Measurements from ENCODE around the gene LRMDA. TPM values are rescaled to one million over a fixed set of nuclear protein-coding genes. Genes with fewer than 3 reads are reported as not detected.

Gene LRMDA
- total RNA-seq, 1 experiment from 2014 or later = not detected

DNA sequence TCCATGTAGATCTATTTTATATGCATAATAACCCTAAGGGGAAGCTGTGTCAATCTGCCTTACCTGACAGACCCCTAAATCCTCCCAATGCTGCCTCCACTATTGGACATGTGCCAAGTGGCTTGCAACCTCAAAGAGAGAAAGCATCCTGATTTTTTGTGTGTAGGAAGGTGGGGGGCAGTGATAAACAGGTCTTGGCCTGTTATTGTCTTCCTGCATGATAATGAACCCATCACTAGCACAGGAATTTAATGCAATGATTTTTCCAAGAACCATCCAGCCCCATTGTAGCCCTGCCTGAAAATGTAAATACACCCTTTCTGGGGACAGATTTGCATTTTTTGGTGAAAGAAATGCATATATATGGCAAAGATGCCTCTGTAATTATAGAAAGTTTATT, 850.2 kb downstream of the LRMDA start:
- Histone ChIP-seq H3K27me3 (ENCODE audit: control insufficient read depth, insufficient read depth, low read length) (no peaks in the 10 kb centered on the region), H3K4me3 (ENCODE audit: insufficient read depth, low read depth, low read length) (no peak overlapping the region), H3K36me3 (replicated peaks; ENCODE audit: control insufficient read depth, insufficient read depth, low read length) (no peaks in the 10 kb centered on the region)
- no peak for DNase-seq

- H3K4me3 ChIP-seq (ENCODE audit: insufficient read depth, low read depth, low read length) = no peak overlapping the region
- DNase-seq = no peak
- no peaks in the 10 kb centered on the region for H3K36me3 ChIP-seq (replicated peaks; ENCODE audit: control insufficient read depth, insufficient read depth, low read length)
- no peaks in the 10 kb centered on the region for H3K27me3 ChIP-seq (ENCODE audit: control insufficient read depth, insufficient read depth, low read length)
These were observed 850.9 kb downstream of the LRMDA start for GRCh38 chr10:76282061-76283025.

DNA sequence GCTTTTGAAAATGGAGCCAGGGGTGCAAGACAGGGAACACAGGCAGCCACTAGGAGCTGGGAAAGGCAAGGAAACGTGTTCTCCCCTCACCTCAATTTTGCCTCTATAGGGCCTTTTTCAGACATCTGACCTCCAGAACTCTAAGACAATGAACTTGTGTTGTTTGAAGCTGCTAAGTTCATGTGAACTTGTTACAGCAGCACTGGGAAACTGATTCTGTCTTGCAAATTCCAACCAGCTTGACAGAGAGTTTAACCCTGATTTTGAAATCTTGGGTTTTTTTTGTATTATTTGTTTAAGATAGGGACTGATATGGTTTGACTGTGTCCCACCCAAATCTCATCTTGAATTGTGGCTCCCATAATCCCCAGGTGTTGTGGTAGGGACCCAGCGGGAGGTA, 852.9 kb downstream of the LRMDA start:
- no peaks in the 10 kb centered on the region for H3K27me3 ChIP-seq (ENCODE audit: control insufficient read depth, insufficient read depth, low read length)
- no peaks in the 10 kb centered on the region for H3K36me3 ChIP-seq (replicated peaks; ENCODE audit: control insufficient read depth, insufficient read depth, low read length)
- no peak overlapping the region for H3K4me3 ChIP-seq (ENCODE audit: insufficient read depth, low read depth, low read length)
- no peak for DNase-seq

- DNase-seq = no peak
- Histone ChIP-seq H3K27me3 (ENCODE audit: control insufficient read depth, insufficient read depth, low read length) (no peaks in the 10 kb centered on the region), H3K4me3 (ENCODE audit: insufficient read depth, low read depth, low read length) (no peak overlapping the region), H3K36me3 (replicated peaks; ENCODE audit: control insufficient read depth, insufficient read depth, low read length) (no peaks in the 10 kb centered on the region)
These were observed 853.6 kb downstream of the LRMDA start for GRCh38 chr10:76285012-76285411.

GRCh38 chr10:76285515-76285914, 854.1 kb downstream of the LRMDA start:
- no peaks in the 10 kb centered on the region for H3K27me3 ChIP-seq (ENCODE audit: control insufficient read depth, insufficient read depth, low read length)
- no peak for DNase-seq
- no peak overlapping the region for H3K4me3 ChIP-seq (ENCODE audit: insufficient read depth, low read depth, low read length)
- no peaks in the 10 kb centered on the region for H3K36me3 ChIP-seq (replicated peaks; ENCODE audit: control insufficient read depth, insufficient read depth, low read length)

GRCh38 chr10:76286536-76286935, 855.1 kb downstream of the LRMDA start:
- Histone ChIP-seq H3K4me3 (ENCODE audit: insufficient read depth, low read depth, low read length) (no peak overlapping the region), H3K36me3 (replicated peaks; ENCODE audit: control insufficient read depth, insufficient read depth, low read length) (no peaks in the 10 kb centered on the region), H3K27me3 (ENCODE audit: control insufficient read depth, insufficient read depth, low read length) (no peaks in the 10 kb centered on the region)
- DNase-seq = no peak

- no peak for DNase-seq
- Histone ChIP-seq H3K36me3 (replicated peaks; ENCODE audit: control insufficient read depth, insufficient read depth, low read length) (no peaks in the 10 kb centered on the region), H3K27me3 (ENCODE audit: control insufficient read depth, insufficient read depth, low read length) (no peaks in the 10 kb centered on the region), H3K4me3 (ENCODE audit: insufficient read depth, low read depth, low read length) (no peak overlapping the region)
These were observed 856.4 kb downstream of the LRMDA start for GRCh38 chr10:76287856-76288255.

- DNase-seq = no peak
- Histone ChIP-seq H3K4me3 (ENCODE audit: insufficient read depth, low read depth, low read length) (no peak overlapping the region), H3K27me3 (ENCODE audit: control insufficient read depth, insufficient read depth, low read length) (no peaks in the 10 kb centered on the region), H3K36me3 (replicated peaks; ENCODE audit: control insufficient read depth, insufficient read depth, low read length) (no peaks in the 10 kb centered on the region)
These were observed 859.8 kb downstream of the LRMDA start for GRCh38 chr10:76291175-76291574.

DNA sequence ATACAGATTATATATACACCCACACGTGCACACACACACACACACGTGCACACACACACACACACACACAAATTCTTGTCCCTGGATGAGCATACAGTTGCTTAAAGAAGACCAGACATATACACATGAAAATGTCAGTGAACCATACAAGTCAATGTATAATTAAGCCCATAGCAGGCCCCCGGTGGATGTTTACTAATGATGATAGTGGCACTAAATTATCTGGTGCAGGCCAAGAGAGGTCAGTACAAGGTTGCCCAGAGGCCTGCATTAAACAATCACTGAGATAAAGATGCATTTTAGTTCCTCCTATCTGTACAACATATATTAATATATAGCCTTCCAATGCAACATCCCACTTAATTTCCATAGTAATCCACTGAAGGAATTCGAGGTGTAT, 860.5 kb downstream of the LRMDA start:
- Histone ChIP-seq H3K27me3 (ENCODE audit: control insufficient read depth, insufficient read depth, low read length) (no peaks in the 10 kb centered on the region), H3K4me3 (ENCODE audit: insufficient read depth, low read depth, low read length) (no peak overlapping the region), H3K36me3 (replicated peaks; ENCODE audit: control insufficient read depth, insufficient read depth, low read length) (no peaks in the 10 kb centered on the region)
- no peak for DNase-seq

DNA sequence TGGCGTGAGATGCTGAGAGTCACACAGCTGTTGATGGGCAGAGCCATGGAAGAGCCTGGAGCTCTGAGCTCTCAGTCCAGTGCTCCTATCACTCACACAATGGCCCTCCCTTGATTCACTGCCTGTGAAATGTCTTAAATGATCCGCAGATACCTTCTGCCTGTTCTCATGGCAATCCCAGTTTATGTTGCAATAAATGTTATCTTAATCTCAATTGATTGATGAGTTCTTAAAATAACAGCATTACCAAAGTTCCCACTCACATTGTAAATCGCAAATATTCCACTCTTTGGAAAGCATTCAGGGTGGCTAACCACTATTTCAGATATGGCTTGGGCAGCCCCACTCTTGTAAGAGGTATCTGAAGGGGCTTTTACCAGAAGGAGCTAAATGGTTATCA, 865.5 kb downstream of the LRMDA start:
- no peak for DNase-seq

GRCh38 chr10:76297358-76297757, 865.9 kb downstream of the LRMDA start:
- Histone ChIP-seq H3K36me3 (replicated peaks; ENCODE audit: control insufficient read depth, insufficient read depth, low read length) (no peaks in the 10 kb centered on the region), H3K4me3 (ENCODE audit: insufficient read depth, low read depth, low read length) (no peak overlapping the region), H3K27me3 (ENCODE audit: control insufficient read depth, insufficient read depth, low read length) (no peaks in the 10 kb centered on the region)
- no peak for DNase-seq

More for the DNA sequence above, 865.5 kb downstream of the LRMDA start:
- Histone ChIP-seq H3K4me3 (ENCODE audit: insufficient read depth, low read depth, low read length) (no peak overlapping the region), H3K27me3 (ENCODE audit: control insufficient read depth, insufficient read depth, low read length) (no peaks in the 10 kb centered on the region), H3K36me3 (replicated peaks; ENCODE audit: control insufficient read depth, insufficient read depth, low read length) (no peaks in the 10 kb centered on the region)

DNA sequence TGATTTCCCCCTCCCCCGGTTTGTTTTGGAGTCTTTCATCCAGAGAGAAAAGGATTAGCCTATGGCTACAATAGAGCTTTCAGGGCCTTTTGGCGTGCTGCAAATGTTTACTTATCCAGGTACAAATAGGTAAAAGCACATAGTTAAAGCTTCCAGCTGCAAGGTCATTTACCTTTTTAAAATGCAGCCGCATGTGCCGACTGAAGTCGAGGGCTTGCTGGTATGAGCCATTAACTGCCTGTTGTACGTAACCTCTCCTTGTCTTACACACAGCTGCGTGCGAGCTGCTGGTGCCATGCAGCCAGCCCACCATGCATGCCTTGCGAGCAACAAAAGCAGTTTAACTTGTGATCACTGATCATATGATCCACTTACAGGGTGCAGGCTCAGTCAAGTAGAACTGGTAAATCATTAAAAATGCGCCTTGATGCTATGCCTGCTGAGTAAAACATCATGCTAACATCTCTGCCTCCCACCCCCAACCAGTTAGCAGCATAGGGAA, 866.4 kb downstream of the LRMDA start:
- no peaks in the 10 kb centered on the region for H3K27me3 ChIP-seq (ENCODE audit: control insufficient read depth, insufficient read depth, low read length)
- no peak overlapping the region for H3K4me3 ChIP-seq (ENCODE audit: insufficient read depth, low read depth, low read length)
- no peak for DNase-seq
- no peaks in the 10 kb centered on the region for H3K36me3 ChIP-seq (replicated peaks; ENCODE audit: control insufficient read depth, insufficient read depth, low read length)

GRCh38 chr10:76298329-76298728, 866.9 kb downstream of the LRMDA start:
- DNase-seq = no peak
- Histone ChIP-seq H3K36me3 (replicated peaks; ENCODE audit: control insufficient read depth, insufficient read depth, low read length) (no peaks in the 10 kb centered on the region), H3K4me3 (ENCODE audit: insufficient read depth, low read depth, low read length) (no peak overlapping the region), H3K27me3 (ENCODE audit: control insufficient read depth, insufficient read depth, low read length) (no peaks in the 10 kb centered on the region)

GRCh38 chr10:76299501-76299900, 868.1 kb downstream of the LRMDA start:
- no peak for DNase-seq
- Histone ChIP-seq H3K36me3 (replicated peaks; ENCODE audit: control insufficient read depth, insufficient read depth, low read length) (no peaks in the 10 kb centered on the region), H3K27me3 (ENCODE audit: control insufficient read depth, insufficient read depth, low read length) (no peaks in the 10 kb centered on the region), H3K4me3 (ENCODE audit: insufficient read depth, low read depth, low read length) (no peak overlapping the region)

DNA sequence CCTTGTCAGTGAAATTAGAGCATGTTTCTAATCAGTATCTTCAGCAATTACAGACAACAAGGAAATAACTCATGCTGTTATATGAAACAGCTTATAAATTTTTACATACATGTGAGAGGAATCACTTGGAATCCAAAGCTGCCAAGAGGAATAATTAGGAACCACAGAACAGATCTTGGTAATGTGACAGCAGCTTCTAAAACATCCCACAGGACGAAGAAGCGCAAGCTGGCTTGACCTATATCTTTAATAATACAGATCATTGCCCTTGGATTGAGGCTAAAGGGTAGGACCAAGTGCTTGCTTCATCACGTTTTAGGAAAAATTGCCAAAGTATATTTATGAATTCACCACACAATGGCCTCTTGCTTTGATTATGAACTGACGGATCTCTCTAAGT, 869.8 kb downstream of the LRMDA start:
- Histone ChIP-seq H3K36me3 (replicated peaks; ENCODE audit: control insufficient read depth, insufficient read depth, low read length) (no peaks in the 10 kb centered on the region), H3K27me3 (ENCODE audit: control insufficient read depth, insufficient read depth, low read length) (no peaks in the 10 kb centered on the region), H3K4me3 (ENCODE audit: insufficient read depth, low read depth, low read length) (no peak overlapping the region)
- no peak for DNase-seq

Data from H7 (cell line).